Psoas muscle (tissue), 8 donors: ENCODE data around the gene OR3A3. TPM values are rescaled to one million over a fixed set of nuclear protein-coding genes. Genes with fewer than 3 reads are reported as not detected.
"Not testable (repeated sequence)": the region's sequence is repeated elsewhere in the genome, so short reads cannot be mapped to it uniquely, and the experiment has no call there.

Source experiments
- ATAC-seq, 4 donors: fragments of 200-7000 bp; cut with Tn5 transposase; one replicate each; pipeline ENCODE4 v1.9.1; 2020; ENCODE audit warnings: moderate library complexity in 3 of 4, mild to moderate bottlenecking in 2 of 4
- DNase-seq, 2 donors: peaks; one replicate each; pipeline ENCODE4 v3.0.0-alpha.2; 2020
- H3K27ac ChIP-seq: fragments of 200-600 bp; one replicate; pipeline ENCODE4 v1.8.0; 2022
- H3K27me3 ChIP-seq, 3 donors: fragments of 200-600 bp in 1 of 3; one replicate each; pipeline versions ENCODE4 v1.6.1 to v1.8.0; 2013 to 2022; ENCODE audit warnings: low read length in 2 of 3, mild to moderate bottlenecking in 2 of 3, moderate library complexity in 1 of 3; ENCODE audit not compliant: insufficient read depth in 3 of 3
- H3K36me3 ChIP-seq, 2 donors: fragments of 200-600 bp in 1 of 2; one replicate each; pipeline versions ENCODE4 v1.6.1 to v1.8.0; 2013 to 2022; ENCODE audit warnings: low read depth in 1 of 2, mild to moderate bottlenecking in 1 of 2, moderate library complexity in 1 of 2; ENCODE audit not compliant: insufficient read depth in 1 of 2
- H3K4me1 ChIP-seq: fragments of 200-600 bp; one replicate; pipeline ENCODE4 v1.8.0; 2022
- H3K4me3 ChIP-seq: fragments of 200-600 bp; one replicate; pipeline ENCODE4 v1.8.0; 2022; ENCODE audit warnings: mild to moderate bottlenecking
- H3K9me3 ChIP-seq: fragments of 200-600 bp; one replicate; pipeline ENCODE4 v1.8.0; 2022
- CTCF ChIP-seq: fragments of 200-600 bp; IDR thresholded peaks from one replicate; pipeline ENCODE4 v1.8.0; 2022; ENCODE audit warnings: antibody characterized with exemption
- WGBS, 3 donors: extraction: QIAGEN DNeasy Blood & Tissue Kit; methylation state at CpG; one replicate each; pipeline versions ENCODE4 v1.1.6 to v1.1.7; 2013; 5-methylcytosine and 5-hydroxymethylcytosine counted together
- intact Hi-C, 2 donors: fragments of 100-400 bp; cut with DNase I; formaldehyde crosslinking; loops; one replicate each; pipeline versions ENCODE4 v1.11.0 to v1.14.2; 2022
- polyA plus RNA-seq, 3 donors: library from polyadenylated mRNA; stranded (reverse); fragments of 200-250 nt; gene quantifications; one replicate each; pipeline ENCODE4 v1.2.3, GENCODE V29; 2013
- total RNA-seq, 4 donors: library from RNA; stranded (reverse); fragmentation: NEBNext Ultra II Directional in 2 of 4; extraction: Animal tissue kit (Norgen Biotek cat#: 25700) in 2 of 4; gene quantifications; one replicate each; pipeline versions ENCODE4 v1.2.1 to v1.2.4, GENCODE V29; 2021 to 2023
- donor health status: healthy with polysubstance abuse.
- donor health status: DM: no; HTN: no; CAD: no; lungs with moderate emphysema.
- donor health status: Bipolar disorder and iron deficiency.
- donor health status: healthy.
- donor health status: DM: yes; HTN: yes; CAD: no.
- donor health status: DM: no; HTN: no; CAD: no.
- donor health status: DM: no; HTN: no; CAD: no.
- donor health status: DM: yes; HTN: yes; CAD: no.

The OR3A3 gene
- total and polyA plus RNA-seq, 7 donors = not detected

GRCh38 chr17:3389791-3390190 lies 21.4 kb upstream of the OR3A3 start:
- intact Hi-C loops = no loop called here
- Histone ChIP-seq H3K9me3 (peaks cover 5% of the 10 kb centered on the region), H3K36me3 (no peaks in the 10 kb centered on the region), H3K27me3 (peaks cover 0 to 22% (median 5%) of the 10 kb centered on the region in 3 donors), H3K4me1 (no peaks in the 10 kb centered on the region), H3K4me3 (no peak overlapping the region), H3K27ac (no peak overlapping the region)
- no peak for TF ChIP-seq CTCF
- ATAC-seq = no peak
- WGBS, 3 donors = 62 to 69% (median 64%) methylated on average over 4 of the region's 4 CpGs
- DNase-seq = no peak

- WGBS, 3 donors = 41 to 48% (median 47%) methylated on average over 7 of the region's 7 CpGs
These were observed 13.4 kb upstream of the OR3A3 start for GRCh38 chr17:3397801-3398200.

GRCh38 chr17:3398310-3398709 lies 12.9 kb upstream of the OR3A3 start, which contains the start of gene OR1E1:
OR1E1 (minus strand) TSS chr17:3398410; CDS start chr17:3398410, 0 bp downstream.
- intact Hi-C loops = no loop called here
- ATAC-seq = no peak
- Histone ChIP-seq H3K4me3 (no peak within 1 kb of the TSS), H3K27ac (no peak within 1 kb of the TSS), H3K4me1 (no peaks in the 10 kb centered on the region), H3K36me3 (no peaks in the 10 kb centered on the region), H3K9me3 (no peaks in the 10 kb centered on the region), H3K27me3 (no peaks in the 10 kb centered on the region)
- no peak for TF ChIP-seq CTCF
- DNase-seq = no peak
- WGBS, 3 donors = 74 to 86% (median 83%) methylated on average over 1 of the region's 1 CpG

More at GRCh38 chr17:3397801-3398200, 13.4 kb upstream of the OR3A3 start:
- DNase-seq, ATAC-seq, H3K36me3 ChIP-seq, H3K27me3 ChIP-seq, intact Hi-C loops, H3K4me1 ChIP-seq, H3K9me3 ChIP-seq, H3K27ac ChIP-seq, H3K4me3 ChIP-seq: not testable (repeated sequence)

GRCh38 chr17:3400055-3400454 lies 11.1 kb upstream of the OR3A3 start:
- WGBS, 3 donors = 47 to 48% (median 48%) methylated on average over 6 of the region's 6 CpGs
- Histone ChIP-seq H3K27ac (no peak overlapping the region), H3K9me3 (peaks cover 1% of the 10 kb centered on the region), H3K27me3 (no peaks in the 10 kb centered on the region), H3K4me1 (no peaks in the 10 kb centered on the region), H3K36me3 (no peaks in the 10 kb centered on the region), H3K4me3 (no peak overlapping the region)
- no peak for TF ChIP-seq CTCF
- no peak for ATAC-seq
- no peak for DNase-seq
- intact Hi-C loops = no loop called here

GRCh38 chr17:3401786-3402185 lies 9.4 kb upstream of the OR3A3 start:
- no peak overlapping the region for H3K4me3 ChIP-seq
- TF ChIP-seq CTCF = no peak
- peaks cover 8% of the 10 kb centered on the region for H3K9me3 ChIP-seq
- no peak overlapping the region for H3K27ac ChIP-seq
- no peaks in the 10 kb centered on the region for H3K36me3 ChIP-seq
- DNase-seq (no peak), ATAC-seq (no peak)
- no peaks in the 10 kb centered on the region for H3K4me1 ChIP-seq
- intact Hi-C loops = no loop called here
- WGBS, 3 donors = 45 to 58% (median 56%) methylated on average over 2 of the region's 2 CpGs
- no peaks in the 10 kb centered on the region for H3K27me3 ChIP-seq

GRCh38 chr17:3403856-3404255 lies 7.3 kb upstream of the OR3A3 start:
- H3K9me3 ChIP-seq = peaks cover 18% of the 10 kb centered on the region
- DNase-seq, H3K27ac ChIP-seq, ATAC-seq, H3K36me3 ChIP-seq, H3K27me3 ChIP-seq, intact Hi-C loops, H3K4me1 ChIP-seq, H3K4me3 ChIP-seq: not testable (repeated sequence)
- 62 to 78% (median 74%) methylated on average over 1 of the region's 1 CpG for WGBS, 3 donors

GRCh38 chr17:3412216-3412615 lies 1.0 kb downstream of the OR3A3 start:
- H3K27ac ChIP-seq, ATAC-seq, H3K4me1 ChIP-seq, DNase-seq, H3K36me3 ChIP-seq, H3K27me3 ChIP-seq, intact Hi-C loops, H3K4me3 ChIP-seq: not testable (repeated sequence)
- 40 to 66% (median 43%) methylated on average over 1 to 5 of the region's 16 CpGs for WGBS, 3 donors
- peaks cover 10% of the 10 kb centered on the region for H3K9me3 ChIP-seq
